Trophoblast cell (in vitro differentiated cells and primary cell): ENCODE measurements around the gene MMP28.

Source experiments
- DNase-seq, 2 donors: peaks; one replicate each; pipeline ENCODE4 v3.0.0-alpha.2; 2016
- H2AFZ ChIP-seq: 2 replicates; pipeline ENCODE4 v1.6.1; 2013; ENCODE audit warnings: low read length, moderate library complexity, mild to moderate bottlenecking; ENCODE audit not compliant: insufficient read depth, poor library complexity
- H2AK5ac ChIP-seq: 2 replicates; pipeline ENCODE4 v1.6.1; 2013; ENCODE audit warnings: mild to moderate bottlenecking, low read length
- H2BK120ac ChIP-seq: 2 replicates; pipeline ENCODE4 v1.6.1; 2013; ENCODE audit warnings: low read length, mild to moderate bottlenecking, moderate library complexity; ENCODE audit not compliant: insufficient read depth, poor library complexity
- H2BK12ac ChIP-seq: 2 replicates; pipeline ENCODE4 v1.6.1; 2013; ENCODE audit warnings: mild to moderate bottlenecking, low read length, moderate library complexity
- H2BK5ac ChIP-seq: 2 replicates; pipeline ENCODE4 v1.6.1; 2013; ENCODE audit warnings: low read length, low read depth, moderate library complexity, mild to moderate bottlenecking; ENCODE audit not compliant: poor library complexity
- H3K14ac ChIP-seq: 2 replicates; pipeline ENCODE4 v1.6.1; 2013; ENCODE audit warnings: mild to moderate bottlenecking, low read length
- H3K18ac ChIP-seq: 2 replicates; pipeline ENCODE4 v1.6.1; 2013; ENCODE audit warnings: mild to moderate bottlenecking, low read length
- H3K23ac ChIP-seq: 2 replicates; pipeline ENCODE4 v1.6.1; 2013; ENCODE audit warnings: low read length
- H3K27ac ChIP-seq: 2 replicates; pipeline ENCODE4 v1.5.1; 2013; ENCODE audit warnings: low read depth, mild to moderate bottlenecking, inconsistent platforms, low read length, moderate library complexity
- H3K27me3 ChIP-seq: 2 replicates; pipeline ENCODE4 v1.6.1; 2013; ENCODE audit warnings: inconsistent platforms, mild to moderate bottlenecking, low read length, moderate library complexity; ENCODE audit not compliant: insufficient read depth
- H3K36me3 ChIP-seq, 2 experiments: 1 replicate in 1 of 2; 2 replicates in 1 of 2; pipeline ENCODE4 v1.6.1; 2013; ENCODE audit warnings: low read length in 2 of 2, mild to moderate bottlenecking in 2 of 2, moderate library complexity in 1 of 2; ENCODE audit not compliant: insufficient read depth in 2 of 2, control insufficient read depth in 1 of 2
- H3K4ac ChIP-seq: 2 replicates; pipeline ENCODE4 v1.6.1; 2013; ENCODE audit warnings: low read depth, mild to moderate bottlenecking, low read length, moderate library complexity
- H3K4me1 ChIP-seq, 2 experiments: 1 replicate in 1 of 2; 2 replicates in 1 of 2; pipeline ENCODE4 v1.6.1; 2013; ENCODE audit warnings: low read length in 2 of 2, mild to moderate bottlenecking in 2 of 2, moderate library complexity in 1 of 2; ENCODE audit not compliant: insufficient read depth in 2 of 2, control insufficient read depth in 1 of 2
- H3K4me2 ChIP-seq: 2 replicates; pipeline ENCODE4 v1.6.1; 2013; ENCODE audit warnings: inconsistent platforms, mild to moderate bottlenecking, low read length, moderate library complexity
- H3K4me3 ChIP-seq: 2 replicates; pipeline ENCODE4 v1.5.1; 2013; ENCODE audit warnings: mild to moderate bottlenecking, low read depth, low read length, inconsistent platforms
- H3K79me1 ChIP-seq: one replicate; pipeline ENCODE4 v1.6.1; 2013; ENCODE audit warnings: low read length
- H3K79me2 ChIP-seq: 2 replicates; pipeline ENCODE4 v1.6.1; 2013; ENCODE audit warnings: low read length, mild to moderate bottlenecking; ENCODE audit not compliant: control insufficient read depth, insufficient read depth, poor library complexity
- H3K9ac ChIP-seq: 2 replicates; pipeline ENCODE4 v1.6.1; 2013; ENCODE audit warnings: mild to moderate bottlenecking, low read length
- H3K9me3 ChIP-seq: 2 replicates; pipeline ENCODE4 v1.6.1; 2013; ENCODE audit warnings: low read depth, mild to moderate bottlenecking, control low read depth, inconsistent platforms, low read length; ENCODE audit not compliant: insufficient read depth
- H4K12ac ChIP-seq: 2 replicates; pipeline ENCODE4 v1.6.1; 2013; ENCODE audit warnings: low read depth, mild to moderate bottlenecking, low read length, moderate library complexity
- H4K8ac ChIP-seq: 2 replicates; pipeline ENCODE4 v1.6.1; 2013; ENCODE audit warnings: low read depth, mild to moderate bottlenecking, low read length, moderate library complexity
- H4K91ac ChIP-seq: one replicate; pipeline ENCODE4 v1.6.1; 2013; ENCODE audit warnings: low read depth, mild to moderate bottlenecking, low read length, moderate library complexity
- WGBS: extraction: QIAGEN DNeasy Blood & Tissue Kit; methylation state at CpG from one replicate; pipeline ENCODE4 v1.1.7; 2013; ENCODE audit warnings: missing lambda C conversion rate; ENCODE audit not compliant: insufficient read length, insufficient coverage; ENCODE audit errors: extremely low coverage; 5-methylcytosine and 5-hydroxymethylcytosine counted together

MMP28 gene

GRCh38 chr17:35775583-35775982, 19.9 kb downstream of the MMP28 start:
- DNase-seq: no peak
- Histone ChIP-seq H2BK120ac (no peak overlapping the region), H3K4me2 (no peak overlapping the region), H4K12ac (no peak overlapping the region), H3K23ac (no peak overlapping the region), H4K91ac (no peak overlapping the region), H2AK5ac (no peak overlapping the region), H3K36me3 (peaks cover 0 to 7% of the 10 kb centered on the region in 2 experiments), H3K14ac (no peak overlapping the region), H3K9me3 (no peaks in the 10 kb centered on the region), H2BK5ac (no peak overlapping the region), H3K4me1 (peaks cover 16% of the 10 kb centered on the region in 2 experiments), H3K27me3 (no peaks in the 10 kb centered on the region), H3K9ac (no peak overlapping the region), H3K79me2 (no peaks in the 10 kb centered on the region), H3K27ac (no peak overlapping the region), H2BK12ac (no peak overlapping the region), H4K8ac (no peak overlapping the region), H2AFZ (no peak overlapping the region), H3K4ac (no peak overlapping the region), H3K79me1 (no peaks in the 10 kb centered on the region), H3K4me3 (no peak overlapping the region), H3K18ac (no peak overlapping the region)
- no CpG with 5 or more reads among the region's 6 CpGs for WGBS

- Histone ChIP-seq H3K27me3 (no peaks in the 10 kb centered on the region), H3K4me1 (peaks cover 16% of the 10 kb centered on the region in 2 experiments), H3K23ac (no peak overlapping the region), H3K9ac (no peak overlapping the region), H2AFZ (no peak overlapping the region), H3K4me2 (no peak overlapping the region), H2AK5ac (no peak overlapping the region), H2BK5ac (no peak overlapping the region), H3K18ac (no peak overlapping the region), H3K4ac (no peak overlapping the region), H3K9me3 (no peaks in the 10 kb centered on the region), H4K8ac (no peak overlapping the region), H3K36me3 (peaks cover 0 to 7% of the 10 kb centered on the region in 2 experiments), H3K27ac (no peak overlapping the region), H4K91ac (no peak overlapping the region), H3K79me1 (no peaks in the 10 kb centered on the region), H4K12ac (no peak overlapping the region), H2BK12ac (no peak overlapping the region), H3K14ac (no peak overlapping the region), H3K79me2 (no peaks in the 10 kb centered on the region), H2BK120ac (no peak overlapping the region), H3K4me3 (no peak overlapping the region)
- DNase-seq: no peak
- WGBS: no CpG with 5 or more reads among the region's 5 CpGs
Observed at GRCh38 chr17:35775039-35775438, 20.4 kb downstream of the MMP28 start.

GRCh38 chr17:35774499-35774898, 20.9 kb downstream of the MMP28 start:
- H4K8ac ChIP-seq: no peak overlapping the region
- H2AFZ ChIP-seq: no peak overlapping the region
- H2AK5ac ChIP-seq: no peak overlapping the region
- H3K4me2 ChIP-seq: no peak overlapping the region
- peaks cover 0 to 7% of the 10 kb centered on the region in 2 experiments for H3K36me3 ChIP-seq
- no peak overlapping the region for H3K23ac ChIP-seq
- no peak overlapping the region for H3K18ac ChIP-seq
- no peak overlapping the region for H2BK5ac ChIP-seq
- no peak for DNase-seq
- H3K4me1 ChIP-seq: peaks cover 16% of the 10 kb centered on the region in 2 experiments
- H3K27me3 ChIP-seq: no peaks in the 10 kb centered on the region
- no peak overlapping the region for H2BK120ac ChIP-seq
- no peak overlapping the region for H3K9ac ChIP-seq
- H3K9me3 ChIP-seq: no peaks in the 10 kb centered on the region
- H4K91ac ChIP-seq: no peak overlapping the region
- H3K79me2 ChIP-seq: no peaks in the 10 kb centered on the region
- H3K14ac ChIP-seq: no peak overlapping the region
- no peak overlapping the region for H3K4me3 ChIP-seq
- no CpG with 5 or more reads among the region's 5 CpGs for WGBS
- no peak overlapping the region for H3K27ac ChIP-seq
- H2BK12ac ChIP-seq: no peak overlapping the region
- no peak overlapping the region for H3K4ac ChIP-seq
- H4K12ac ChIP-seq: no peak overlapping the region
- H3K79me1 ChIP-seq: no peaks in the 10 kb centered on the region

- Histone ChIP-seq H3K14ac (no peak overlapping the region), H3K79me2 (no peaks in the 10 kb centered on the region), H3K18ac (no peak overlapping the region), H3K79me1 (no peaks in the 10 kb centered on the region), H3K9ac (no peak overlapping the region), H3K27me3 (no peaks in the 10 kb centered on the region), H3K27ac (no peak overlapping the region), H3K23ac (no peak overlapping the region), H2BK12ac (no peak overlapping the region), H4K91ac (peak overlapping the region; percentile 7), H2BK120ac (no peak overlapping the region), H3K4me2 (no peak overlapping the region), H4K12ac (no peak overlapping the region), H3K4me3 (no peak overlapping the region), H3K4me1 (peaks cover 11 to 12% of the 10 kb centered on the region in 2 experiments), H3K4ac (no peak overlapping the region), H3K36me3 (peaks cover 0 to 7% of the 10 kb centered on the region in 2 experiments), H2BK5ac (no peak overlapping the region), H2AK5ac (peak overlapping the region; percentile 12), H3K9me3 (no peaks in the 10 kb centered on the region), H2AFZ (no peak overlapping the region), H4K8ac (no peak overlapping the region)
- no CpG with 5 or more reads among the region's 10 CpGs for WGBS
- DNase-seq: no peak
Observed at GRCh38 chr17:35773679-35774425, 21.6 kb downstream of the MMP28 start.
